ENCODE results near the gene DHRS1.

DNA sequence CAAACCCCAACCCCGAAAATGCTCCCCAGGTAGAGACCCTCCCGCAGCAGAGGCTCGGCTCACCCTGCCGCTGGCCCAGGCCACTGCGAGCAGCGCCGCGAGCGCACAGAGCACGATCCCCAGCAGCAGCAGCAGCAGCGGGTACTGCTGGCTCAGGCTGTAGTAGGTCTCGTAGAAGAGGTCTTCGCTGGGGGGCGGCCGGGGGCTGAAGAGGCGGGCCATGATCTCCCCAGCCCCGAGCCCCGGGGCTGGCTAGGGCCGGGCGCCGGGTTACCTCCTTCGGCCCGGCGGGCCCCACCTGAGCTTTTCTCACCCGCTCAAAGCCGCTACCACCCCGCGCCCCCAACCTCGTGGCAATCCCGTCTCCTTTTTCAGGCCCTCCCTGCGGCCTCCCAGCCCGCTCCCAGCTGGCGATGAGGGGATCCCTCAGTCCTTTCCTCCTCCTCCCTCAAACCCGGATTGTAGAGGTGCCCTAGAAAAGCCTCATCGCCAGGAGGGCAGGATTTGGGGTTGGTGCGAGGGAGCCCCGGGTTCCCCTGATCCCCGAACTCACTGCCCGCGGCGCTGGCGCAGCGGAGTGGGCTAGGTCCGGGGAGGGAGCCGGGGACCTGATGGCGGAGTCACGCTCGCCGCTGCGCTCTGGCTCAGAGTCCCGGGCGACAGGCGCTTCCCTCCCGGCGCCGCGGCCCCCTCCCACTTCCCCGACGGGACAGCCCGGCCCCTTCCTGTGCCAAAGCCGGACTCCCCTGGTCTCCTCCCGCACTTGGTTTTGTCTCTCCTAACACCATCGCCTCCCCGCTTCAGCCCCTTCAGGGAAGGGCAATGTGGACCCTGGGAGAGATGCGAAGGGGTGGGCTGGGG, 35.1 kb upstream of the DHRS1 start, which contains the start of gene ADCY4:
- TF ChIP-seq, protein P1, sequence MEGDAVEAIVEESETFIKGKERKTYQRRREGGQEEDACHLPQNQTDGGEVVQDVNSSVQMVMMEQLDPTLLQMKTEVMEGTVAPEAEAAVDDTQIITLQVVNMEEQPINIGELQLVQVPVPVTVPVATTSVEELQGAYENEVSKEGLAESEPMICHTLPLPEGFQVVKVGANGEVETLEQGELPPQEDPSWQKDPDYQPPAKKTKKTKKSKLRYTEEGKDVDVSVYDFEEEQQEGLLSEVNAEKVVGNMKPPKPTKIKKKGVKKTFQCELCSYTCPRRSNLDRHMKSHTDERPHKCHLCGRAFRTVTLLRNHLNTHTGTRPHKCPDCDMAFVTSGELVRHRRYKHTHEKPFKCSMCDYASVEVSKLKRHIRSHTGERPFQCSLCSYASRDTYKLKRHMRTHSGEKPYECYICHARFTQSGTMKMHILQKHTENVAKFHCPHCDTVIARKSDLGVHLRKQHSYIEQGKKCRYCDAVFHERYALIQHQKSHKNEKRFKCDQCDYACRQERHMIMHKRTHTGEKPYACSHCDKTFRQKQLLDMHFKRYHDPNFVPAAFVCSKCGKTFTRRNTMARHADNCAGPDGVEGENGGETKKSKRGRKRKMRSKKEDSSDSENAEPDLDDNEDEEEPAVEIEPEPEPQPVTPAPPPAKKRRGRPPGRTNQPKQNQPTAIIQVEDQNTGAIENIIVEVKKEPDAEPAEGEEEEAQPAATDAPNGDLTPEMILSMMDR (IDR thresholded peaks at IDR 0.05): peak in 1 of 2 donors; percentile 1
- no peak for TF ChIP-seq POLR2A (IDR thresholded peaks at IDR 0.05)
- no peak for TF ChIP-seq POLR2AphosphoS5 (IDR thresholded peaks at IDR 0.05)
- TF ChIP-seq EP300 (IDR thresholded peaks at IDR 0.05): no peak

Data from suprapubic skin (tissue), 4 donors.